Measurements from ENCODE around the gene PRAMEF14.
"Not testable (repeated sequence)": the region's sequence is repeated elsewhere in the genome, so short reads cannot be mapped to it uniquely, and the experiment has no call there.

The PRAMEF14 gene, protein sequence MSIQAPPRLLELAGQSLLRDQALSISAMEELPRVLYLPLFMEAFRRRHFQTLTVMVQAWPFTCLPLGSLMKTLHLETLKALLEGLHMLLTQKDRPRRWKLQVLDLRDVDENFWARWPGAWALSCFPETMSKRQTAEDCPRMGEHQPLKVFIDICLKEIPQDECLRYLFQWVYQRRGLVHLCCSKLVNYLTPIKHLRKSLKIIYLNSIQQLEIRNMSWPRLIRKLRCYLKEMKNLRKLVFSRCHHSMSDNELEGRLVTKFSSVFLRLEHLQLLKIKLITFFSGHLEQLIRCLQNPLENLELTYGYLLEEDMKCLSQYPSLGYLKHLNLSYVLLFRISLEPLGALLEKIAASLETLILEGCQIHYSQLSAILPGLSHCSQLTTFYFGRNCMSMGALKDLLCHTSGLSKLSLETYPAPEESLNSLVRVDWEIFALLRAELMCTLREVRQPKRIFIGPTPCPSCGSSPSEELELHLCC

DNA sequence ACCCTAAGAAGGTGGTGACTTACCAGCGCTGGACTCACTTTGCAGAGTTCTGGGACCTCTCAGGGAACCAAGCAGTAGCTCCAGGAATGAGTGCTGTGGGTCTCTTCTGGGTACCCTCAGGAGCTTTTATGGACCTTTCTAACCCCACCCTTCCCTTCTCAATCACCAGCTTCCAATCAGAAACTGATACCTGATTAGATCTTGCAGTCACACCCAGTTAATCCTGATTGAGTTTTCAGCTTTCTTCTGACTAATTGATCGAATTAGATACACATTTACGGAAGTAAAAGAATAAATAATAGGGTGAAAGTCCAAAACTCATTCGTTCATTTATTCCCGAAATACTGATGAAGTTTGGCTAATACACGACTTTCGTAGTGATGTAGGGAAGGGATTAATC lies at the start of gene PRAMEF14:
Gene PRAMEF14 (minus strand): TSS at position 101 of the 400 bp plus-strand sequence. CDS start 1,820 bp downstream, outside the sequence.
- DNase-seq: not testable (repeated sequence)

DNA sequence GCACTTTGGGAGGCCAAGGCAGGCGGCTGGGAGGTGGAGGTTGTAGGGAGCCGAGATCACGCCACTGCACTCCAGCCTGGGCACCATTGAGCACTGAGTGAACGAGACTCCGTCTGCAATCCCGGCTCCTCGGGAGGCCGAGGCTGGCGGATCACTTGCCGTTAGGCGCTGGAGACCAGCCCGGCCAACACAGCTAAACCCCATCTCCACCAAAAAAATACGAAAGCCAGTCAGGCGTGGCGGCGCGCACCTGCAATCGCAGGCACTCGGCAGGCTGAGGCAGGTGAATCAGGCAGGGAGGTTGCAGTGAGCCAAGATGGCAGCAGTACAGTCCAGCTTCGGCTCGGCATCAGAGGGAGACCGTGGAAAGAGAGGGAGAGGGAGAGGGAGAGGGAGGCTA lies 48.4 kb upstream of the PRAMEF14 start:
- DNase-seq: not testable (repeated sequence)

DNA sequence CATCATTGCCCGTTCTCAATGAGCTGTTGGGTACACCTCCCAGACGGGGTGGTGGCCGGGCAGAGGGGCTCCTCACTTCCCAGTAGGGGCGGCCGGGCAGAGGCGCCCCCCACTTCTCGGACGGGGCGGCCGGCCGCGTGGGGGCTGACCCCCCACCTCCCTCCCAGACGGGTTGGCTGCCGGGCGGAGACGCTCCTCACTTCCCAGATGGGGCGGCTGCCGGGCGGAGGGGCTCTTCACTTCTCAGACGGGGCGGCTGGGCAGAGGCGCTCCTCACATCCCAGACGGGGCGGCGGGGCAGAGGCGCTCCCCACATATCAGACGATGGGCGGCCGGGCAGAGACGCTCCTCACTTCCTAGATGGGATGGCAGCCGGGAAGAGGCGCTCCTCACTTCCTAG lies 47.8 kb upstream of the PRAMEF14 start:
- DNase-seq: not testable (repeated sequence)

DNA sequence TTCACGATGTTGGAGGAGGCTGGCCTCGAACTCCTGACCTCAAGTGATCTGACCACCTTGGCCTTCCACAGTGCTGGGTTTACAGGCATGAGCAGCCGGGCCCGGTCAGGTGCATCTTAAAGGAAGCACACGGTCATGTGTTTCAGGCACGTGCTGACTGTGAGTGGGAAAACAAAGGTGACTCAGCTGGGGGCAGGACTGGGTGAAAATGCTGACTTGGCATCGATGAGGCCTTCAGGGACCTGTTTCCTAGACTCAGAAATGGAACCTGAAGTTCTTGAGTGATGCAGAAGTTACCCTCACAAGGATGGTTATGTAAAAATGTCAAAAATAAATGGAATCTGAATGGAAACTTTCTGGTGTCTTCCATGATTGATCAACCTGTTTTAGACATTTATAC lies 46.1 kb upstream of the PRAMEF14 start:
- not testable (repeated sequence) for DNase-seq

DNA sequence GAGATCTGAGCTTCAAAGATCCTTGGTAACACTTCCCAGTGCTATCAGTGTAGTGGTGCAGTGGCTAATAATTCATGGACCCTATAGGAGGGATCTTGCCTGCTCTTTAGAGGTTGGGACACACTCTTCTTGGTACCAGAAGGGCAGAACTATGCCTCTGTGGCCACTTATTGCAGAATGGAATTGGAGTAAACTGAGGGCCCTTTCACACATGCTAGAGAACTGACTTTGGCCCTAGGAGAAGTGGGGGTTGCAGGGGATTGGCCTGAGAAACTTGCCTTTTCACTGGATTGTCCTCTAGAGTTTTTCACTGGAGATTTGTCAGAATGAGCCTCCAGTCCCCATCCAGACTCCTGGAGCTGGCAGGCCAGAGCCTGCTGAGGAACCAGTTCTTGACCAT lies 42.4 kb upstream of the PRAMEF14 start, which contains the start of gene PRAMEF17:
Gene PRAMEF17 (plus strand): TSS at position 301 of the 400 bp plus-strand sequence. CDS start 26 bp downstream, at position 327.
- not testable (repeated sequence) for DNase-seq

DNA sequence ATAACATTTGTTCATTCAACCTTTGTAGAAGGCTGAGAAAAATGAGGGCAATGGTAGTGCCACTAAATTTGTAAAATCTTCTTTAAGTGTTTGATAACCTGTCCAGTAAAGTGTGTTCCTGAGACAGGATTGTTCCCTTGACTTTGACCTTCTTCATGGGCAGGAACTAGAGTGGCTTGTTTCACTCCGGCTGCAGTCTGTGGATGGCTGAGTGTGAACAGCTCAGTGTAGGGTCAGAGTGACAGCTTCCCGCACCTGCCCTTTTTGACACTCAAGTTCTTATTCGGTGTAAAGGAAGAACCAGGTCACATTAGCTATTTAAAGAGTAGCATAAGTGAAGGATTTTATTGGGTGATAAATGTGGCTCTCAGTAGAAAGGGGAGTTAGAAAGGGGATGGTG lies 33.4 kb upstream of the PRAMEF14 start:
- DNase-seq: not testable (repeated sequence)

DNA sequence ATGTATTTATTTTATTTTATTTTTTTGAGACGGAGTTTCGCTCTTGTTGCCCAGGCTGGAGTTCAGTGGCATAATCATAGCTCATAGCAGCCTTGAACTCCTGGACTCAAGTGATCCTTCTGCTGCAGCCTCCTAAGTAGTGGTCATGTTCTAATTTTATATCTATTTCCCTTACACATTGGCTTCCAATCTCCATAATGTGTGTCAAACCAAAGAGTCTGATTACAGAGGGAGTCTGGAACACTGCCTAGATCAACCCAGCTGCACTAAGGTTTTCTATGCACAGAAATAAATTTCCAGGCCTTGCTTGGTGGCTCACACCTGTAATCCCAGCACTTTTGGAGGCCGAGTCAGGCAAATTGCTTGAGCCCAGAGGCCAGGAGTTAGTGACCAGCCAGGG lies 32.0 kb upstream of the PRAMEF14 start:
- not testable (repeated sequence) for DNase-seq

DNA sequence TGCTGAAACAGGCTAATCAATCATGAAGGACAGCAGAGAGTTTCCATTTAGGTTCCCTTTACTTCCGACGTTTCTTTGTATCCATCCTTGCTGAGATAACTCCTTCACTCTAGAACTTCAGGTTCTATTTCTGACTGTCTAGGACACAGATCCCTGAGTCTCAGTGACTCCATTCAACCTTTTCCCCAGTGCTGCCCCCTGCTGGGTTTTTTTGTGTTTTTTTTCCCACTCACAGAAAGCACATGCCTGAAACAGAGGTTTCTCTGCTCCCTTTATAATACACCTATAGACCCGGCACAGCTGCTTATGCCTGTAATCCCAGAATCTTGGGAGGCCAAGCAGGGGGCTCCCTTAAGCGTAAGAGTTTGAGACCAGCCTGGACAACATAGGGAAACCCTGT lies 21.6 kb upstream of the PRAMEF14 start:
- not testable (repeated sequence) for DNase-seq

DNA sequence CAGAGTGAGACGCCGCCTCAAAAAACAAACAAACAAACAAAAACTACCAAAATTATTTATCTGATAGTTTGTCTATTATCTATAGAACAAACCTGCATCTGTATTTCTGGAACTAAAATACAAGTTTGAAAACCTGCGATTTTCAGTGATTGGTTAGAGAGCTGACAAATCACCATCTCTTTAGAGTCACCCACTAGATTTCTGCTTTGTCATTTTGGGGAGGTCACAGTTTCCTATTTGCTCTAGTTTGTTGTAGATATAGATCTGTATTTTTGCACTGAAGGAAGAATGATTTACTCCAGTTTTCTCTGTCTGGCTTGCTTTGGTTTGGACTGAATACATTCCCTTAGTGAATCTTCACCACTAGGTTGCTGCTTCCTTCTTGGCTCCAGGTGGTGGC lies 19.6 kb upstream of the PRAMEF14 start:
- not testable (repeated sequence) for DNase-seq

DNA sequence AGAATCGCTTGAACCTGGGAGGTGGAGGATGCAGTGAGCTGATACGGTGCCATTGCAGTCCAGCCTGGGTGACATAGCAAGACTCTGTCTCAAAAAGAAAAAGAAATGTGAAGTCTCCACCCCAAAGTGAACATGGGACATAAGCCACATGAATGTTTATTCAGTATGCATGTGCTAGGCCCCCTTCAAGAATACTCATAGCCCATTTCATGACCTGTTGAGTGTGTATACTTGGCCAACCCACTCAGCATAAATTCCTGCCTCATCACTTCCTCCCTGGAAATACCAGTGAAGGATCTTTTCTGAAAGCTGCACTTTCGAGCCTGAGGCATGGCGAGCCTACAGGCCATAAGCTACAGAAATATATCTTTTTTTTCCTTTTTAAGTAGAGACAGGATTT lies 18.0 kb upstream of the PRAMEF14 start:
- not testable (repeated sequence) for DNase-seq

DNA sequence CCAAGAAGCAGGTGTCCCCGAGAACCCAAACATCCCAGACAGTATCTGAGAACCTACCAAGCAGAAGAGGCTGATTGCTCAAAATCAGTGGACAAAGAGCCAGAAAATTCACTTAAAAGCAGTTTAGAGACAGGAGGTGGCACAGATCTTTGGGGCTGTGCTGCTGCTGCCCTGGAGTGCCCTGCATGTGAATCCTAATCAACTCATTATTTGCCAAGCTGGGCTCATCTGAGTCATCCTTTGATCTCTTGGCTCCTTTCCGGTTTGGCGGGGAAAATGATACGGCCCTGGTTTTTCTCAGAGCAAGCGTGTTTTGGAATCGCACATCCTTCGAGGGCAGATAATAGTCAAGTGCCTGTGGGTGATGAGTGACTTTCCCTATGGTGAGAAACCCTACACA lies 15.4 kb upstream of the PRAMEF14 start:
- DNase-seq: not testable (repeated sequence)

DNA sequence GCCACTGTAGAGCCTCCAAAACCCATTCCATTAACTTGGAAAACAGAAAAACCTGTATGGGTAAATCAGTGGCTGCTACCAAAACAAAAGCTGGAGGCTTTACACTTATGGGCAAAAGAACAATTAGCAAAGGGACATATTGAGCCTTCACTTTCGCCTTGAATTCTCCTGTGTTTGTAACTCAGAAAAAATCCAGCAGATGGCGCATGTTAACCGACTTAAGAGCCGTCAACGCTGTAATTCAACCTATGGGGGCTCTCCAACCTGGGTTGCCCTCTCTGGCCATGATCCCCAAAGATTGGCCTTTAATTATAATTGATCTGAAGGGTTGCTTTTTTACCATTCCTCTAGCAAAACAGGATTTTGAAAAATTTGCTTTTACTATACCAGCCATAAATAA lies 9.8 kb upstream of the PRAMEF14 start:
- DNase-seq: not testable (repeated sequence)

DNA sequence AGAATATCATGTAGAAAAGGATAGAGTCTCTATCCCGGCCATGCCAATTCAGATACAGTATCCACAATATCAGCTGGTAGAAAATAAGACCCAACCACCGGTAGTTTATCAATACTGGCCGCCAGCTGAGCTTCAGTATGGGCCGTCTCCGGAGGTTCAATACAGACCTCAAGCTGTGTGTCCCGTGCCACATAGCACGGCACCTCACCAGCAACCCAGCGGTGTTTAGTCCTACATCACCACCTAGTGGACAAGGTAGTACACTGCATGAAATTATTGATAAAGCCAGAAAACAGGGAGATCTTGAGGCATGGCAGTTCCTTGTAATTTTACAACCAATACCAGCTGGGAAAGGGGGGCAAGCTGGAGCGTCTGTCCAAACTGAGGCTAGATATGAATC lies 7.5 kb upstream of the PRAMEF14 start:
- DNase-seq: not testable (repeated sequence)

DNA sequence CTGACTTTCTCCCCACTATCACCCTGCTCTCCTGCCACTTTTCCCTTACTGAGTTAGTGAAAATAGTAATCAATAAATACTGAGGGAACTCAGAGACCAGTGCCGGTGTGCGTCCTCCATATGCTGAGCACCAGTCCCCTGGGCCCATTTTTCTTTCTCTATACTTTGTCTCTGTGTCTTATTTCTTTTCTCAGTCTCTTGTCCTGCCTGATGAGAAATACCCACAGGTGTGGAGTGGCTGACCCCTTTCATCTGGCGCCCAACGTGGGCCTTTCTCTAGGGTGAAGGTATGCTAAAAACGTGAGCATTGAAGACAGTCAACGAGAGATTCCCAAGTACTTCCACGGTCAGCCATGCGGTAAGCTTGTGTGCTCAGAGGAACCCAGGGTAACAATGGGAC lies 6.5 kb upstream of the PRAMEF14 start:
- not testable (repeated sequence) for DNase-seq

DNA sequence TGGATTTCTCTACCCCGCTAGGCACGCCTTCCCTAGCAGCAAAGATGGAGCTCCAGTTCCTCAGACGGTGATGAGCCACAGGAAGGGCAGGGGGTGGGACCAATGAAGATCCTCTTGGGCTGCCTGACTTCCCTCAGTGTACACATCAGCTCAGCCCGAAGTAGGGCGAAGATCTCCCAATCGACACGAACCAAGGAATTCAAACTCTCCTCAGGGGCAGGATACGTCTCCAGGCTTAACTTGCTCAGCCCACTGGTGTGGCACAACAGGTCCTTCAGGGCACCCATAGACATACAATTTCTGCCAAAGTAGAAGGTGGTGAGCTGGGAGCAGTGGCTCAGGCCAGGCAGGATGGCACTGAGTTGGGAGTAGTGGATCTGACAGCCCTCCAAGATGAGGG lies 4.4 kb downstream of the PRAMEF14 start:
- DNase-seq: not testable (repeated sequence)

DNA sequence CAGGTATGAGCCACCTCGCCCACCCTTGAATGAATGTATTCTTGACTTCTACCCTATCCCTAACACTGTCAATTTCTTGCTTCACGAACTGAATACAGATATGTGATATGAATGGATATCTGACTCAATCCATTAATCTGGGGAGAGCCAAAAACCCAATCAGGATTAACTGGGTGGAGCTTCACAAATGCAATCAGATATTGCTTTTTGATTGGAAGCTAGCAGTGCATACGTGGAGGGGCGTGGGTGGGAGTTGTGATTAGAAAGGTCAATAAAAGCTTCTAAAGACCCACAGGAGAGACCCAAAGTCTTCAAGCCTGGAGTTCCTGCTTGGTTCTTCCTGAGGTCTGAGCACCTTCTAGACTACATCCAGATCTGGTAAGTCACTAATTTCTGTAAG lies 31.7 kb downstream of the PRAMEF14 start, which contains the start of gene PRAMEF15:
Gene PRAMEF15 (plus strand): TSS at position 301 of the 400 bp plus-strand sequence. CDS start 2,827 bp downstream, outside the sequence.
- not testable (repeated sequence) for DNase-seq

DNA sequence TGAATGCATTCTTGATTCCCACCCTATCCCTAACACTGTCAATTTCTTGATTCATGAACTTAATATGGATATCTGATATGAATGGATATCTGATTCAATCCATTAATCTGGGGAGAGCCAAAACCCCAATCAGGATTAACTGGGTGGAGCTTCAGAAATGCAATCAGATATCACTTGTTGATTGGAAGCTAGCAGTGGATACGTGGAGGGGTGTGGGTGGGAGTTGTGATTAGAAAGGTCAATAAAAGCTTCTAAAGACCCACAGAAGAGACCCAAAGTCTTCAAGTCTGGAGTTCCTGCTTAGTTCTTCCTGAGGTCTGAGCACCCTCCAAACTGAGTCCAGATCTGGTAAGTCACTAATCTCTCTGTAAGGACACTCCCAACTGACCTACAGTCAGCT lies 43.7 kb downstream of the PRAMEF14 start, which contains the start of gene PRAMEF33:
Gene PRAMEF33 (plus strand): TSS at position 301 of the 400 bp plus-strand sequence. CDS start 2,416 bp downstream, outside the sequence.
- DNase-seq: not testable (repeated sequence)

DNA sequence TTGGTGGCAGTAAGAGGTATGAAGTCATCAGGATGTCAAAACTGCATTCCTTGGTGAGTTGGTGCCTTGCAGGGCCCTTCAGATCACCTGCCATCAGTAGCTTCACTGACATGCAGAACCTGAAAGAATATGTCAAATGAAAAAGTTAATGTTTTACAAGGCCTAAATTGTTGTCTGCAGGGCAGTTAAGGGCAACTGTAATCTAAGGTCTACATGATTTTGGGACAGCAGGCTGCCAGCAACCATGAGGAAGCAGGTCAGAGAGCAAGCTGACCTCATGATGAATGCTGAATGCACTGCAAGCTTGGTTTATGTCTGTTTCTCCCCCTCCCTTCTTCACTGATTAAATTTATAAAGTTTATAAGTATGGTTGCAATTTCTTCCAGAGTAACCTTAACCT lies 44.7 kb downstream of the PRAMEF14 start:
- DNase-seq: not testable (repeated sequence)

DNA sequence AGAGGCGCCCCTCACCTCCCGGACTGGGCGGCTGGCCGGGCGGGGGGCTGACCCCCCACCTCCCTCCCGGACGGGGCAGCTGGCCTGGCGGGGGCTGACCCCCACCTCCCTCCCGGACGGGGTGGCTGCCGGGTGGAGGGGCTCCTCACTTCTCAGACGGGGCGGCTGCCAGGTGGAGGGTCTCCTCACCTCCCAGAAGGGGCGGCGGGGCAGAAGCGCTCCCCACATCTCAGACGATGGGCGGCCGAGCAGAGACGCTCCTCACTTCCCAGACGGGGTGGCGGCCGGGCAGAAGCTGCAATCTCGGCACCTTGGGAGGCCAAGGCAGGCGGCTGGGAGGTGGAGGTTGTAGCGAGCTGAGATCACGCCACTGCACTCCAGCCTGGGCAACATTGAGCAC lies 48.2 kb downstream of the PRAMEF14 start:
- DNase-seq: not testable (repeated sequence)

DNA sequence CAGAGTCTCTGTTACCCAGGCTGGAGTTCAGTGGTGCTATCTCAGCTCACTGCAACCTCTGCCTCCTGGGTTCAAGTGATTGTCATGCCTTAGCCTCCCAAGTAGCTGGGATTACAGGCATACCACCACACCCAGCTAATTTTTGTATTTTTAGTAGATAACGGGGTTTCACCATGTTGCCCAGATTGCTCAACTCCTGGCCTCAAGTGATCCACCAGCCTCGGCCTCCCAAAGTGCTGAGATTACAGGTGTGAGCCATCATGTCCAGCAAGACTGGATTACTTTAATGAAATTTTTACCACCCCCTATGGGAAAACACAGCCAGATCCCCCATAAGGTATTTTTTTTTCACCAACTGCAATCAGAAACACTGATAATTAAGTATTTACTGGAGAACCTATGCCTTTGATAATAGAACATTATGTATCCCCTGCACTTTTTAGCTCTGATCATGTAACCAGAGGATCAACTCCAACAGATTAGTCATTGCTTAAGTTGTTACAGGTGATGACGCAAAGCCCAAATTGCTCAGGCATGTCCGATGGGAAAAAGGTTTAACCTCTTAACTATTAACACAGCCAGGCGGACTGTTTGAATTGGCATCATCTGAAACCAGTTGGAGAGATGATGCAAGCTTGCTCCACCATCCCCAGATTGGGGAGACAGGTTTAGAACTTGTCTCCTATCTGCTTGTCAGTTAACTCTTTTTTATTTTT lies 49.6 kb downstream of the PRAMEF14 start:
- not testable (repeated sequence) for DNase-seq
